ENCODE data around the gene CXCL1. TPM values are rescaled to one million over a fixed set of nuclear protein-coding genes. Genes with fewer than 3 reads are reported as not detected.

Gene CXCL1
- total and polyA plus RNA-seq, 2 donors (not counting 3 experiments of a cell fraction or from before 2014, with no cell fraction given) = 20.0 to 26.7 TPM

DNA sequence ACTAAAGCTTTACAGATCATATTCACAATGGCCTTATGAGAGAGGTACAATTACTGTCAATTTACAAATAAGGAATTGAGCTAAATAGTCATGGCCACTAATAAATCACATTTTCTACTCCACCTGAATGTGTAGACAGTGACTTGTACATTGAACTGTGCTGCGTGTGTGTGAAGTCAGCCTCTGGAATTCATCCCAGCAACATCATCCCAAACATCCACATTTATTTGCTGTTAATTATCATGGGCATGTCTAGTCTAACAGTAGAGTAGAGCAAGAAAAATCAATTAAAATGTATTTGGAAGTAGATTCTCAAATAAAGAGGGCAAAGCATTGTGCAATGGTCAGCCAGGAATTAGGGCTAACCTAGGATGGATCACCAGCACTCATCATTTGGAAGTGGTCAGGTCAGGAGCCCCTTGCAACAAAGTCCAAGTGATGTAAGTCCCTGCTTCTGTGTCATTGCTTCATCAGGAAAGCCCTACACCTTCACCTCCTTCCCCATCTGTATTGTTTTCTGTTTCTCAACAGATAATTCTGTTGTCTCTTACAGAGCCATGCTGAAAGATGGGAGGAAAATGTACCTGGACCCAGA lies 20.9 kb upstream of the CXCL1 start:
- Histone ChIP-seq H3K27ac (ENCODE audit: insufficient read depth, low read depth, low read length) (no peak overlapping the region), H2AFZ (ENCODE audit: low read depth, low read length) (no peak overlapping the region), H3K9me1 (replicated peaks; ENCODE audit: control insufficient read depth, extremely low read depth, insufficient read depth, low read length) (no peaks in the 10 kb centered on the region), H3K4me2 (ENCODE audit: insufficient read depth, low read length) (no peak overlapping the region), H3K4me3 (replicated peaks in 1 of 3; ENCODE audit: insufficient read depth in 1 of 3, low read depth in 1 of 3, low read length in 3 of 3) (no peak overlapping the region), H3K9ac (replicated peaks; ENCODE audit: extremely low read depth, insufficient read depth, low read length) (no peak overlapping the region), H3K79me2 (ENCODE audit: control insufficient read depth, insufficient read depth, low read length) (no peaks in the 10 kb centered on the region), H3K27me3 (ENCODE audit: control insufficient read depth in 2 of 2, insufficient read depth in 2 of 2, low read length in 2 of 2) (no peaks in the 10 kb centered on the region), H4K20me1 (replicated peaks; ENCODE audit: control insufficient read depth, extremely low read depth, insufficient read depth, low read length) (no peaks in the 10 kb centered on the region), H3K4me1 (ENCODE audit: control insufficient read depth, extremely low read depth, insufficient read depth, low read length) (peaks cover 20% of the 10 kb centered on the region), H3K9me3 (replicated peaks; ENCODE audit: control insufficient read depth, insufficient read depth, low read length) (no peaks in the 10 kb centered on the region), H3K36me3 (ENCODE audit: control insufficient read depth in 2 of 2, extremely low read depth in 1 of 2, insufficient read depth in 2 of 2, low read length in 2 of 2) (no peaks in the 10 kb centered on the region)
- TF ChIP-seq EZH2 (IDR thresholded peaks at IDR 0.05; ENCODE audit: borderline replicate concordance, low read depth, low read length, severe bottlenecking) = no peak
- TF ChIP-seq MYC (IDR thresholded peaks at IDR 0.05; ENCODE audit: low read depth, low read length) = no peak
- TF ChIP-seq JUN (IDR thresholded peaks at IDR 0.05; ENCODE audit: borderline replicate concordance, insufficient read depth, insufficient read length, low read depth) = no peak
- TF ChIP-seq POLR2AphosphoS5 (IDR thresholded peaks at IDR 0.05; ENCODE audit: insufficient read depth, low read depth, low read length) = no peak
- no peak for TF ChIP-seq POLR2A (IDR thresholded peaks at IDR 0.05; ENCODE audit: low read depth, low read length)
- TF ChIP-seq FOS (IDR thresholded peaks at IDR 0.05; ENCODE audit: borderline replicate concordance, insufficient read depth, low read length) = no peak
- TF ChIP-seq, protein P1, sequence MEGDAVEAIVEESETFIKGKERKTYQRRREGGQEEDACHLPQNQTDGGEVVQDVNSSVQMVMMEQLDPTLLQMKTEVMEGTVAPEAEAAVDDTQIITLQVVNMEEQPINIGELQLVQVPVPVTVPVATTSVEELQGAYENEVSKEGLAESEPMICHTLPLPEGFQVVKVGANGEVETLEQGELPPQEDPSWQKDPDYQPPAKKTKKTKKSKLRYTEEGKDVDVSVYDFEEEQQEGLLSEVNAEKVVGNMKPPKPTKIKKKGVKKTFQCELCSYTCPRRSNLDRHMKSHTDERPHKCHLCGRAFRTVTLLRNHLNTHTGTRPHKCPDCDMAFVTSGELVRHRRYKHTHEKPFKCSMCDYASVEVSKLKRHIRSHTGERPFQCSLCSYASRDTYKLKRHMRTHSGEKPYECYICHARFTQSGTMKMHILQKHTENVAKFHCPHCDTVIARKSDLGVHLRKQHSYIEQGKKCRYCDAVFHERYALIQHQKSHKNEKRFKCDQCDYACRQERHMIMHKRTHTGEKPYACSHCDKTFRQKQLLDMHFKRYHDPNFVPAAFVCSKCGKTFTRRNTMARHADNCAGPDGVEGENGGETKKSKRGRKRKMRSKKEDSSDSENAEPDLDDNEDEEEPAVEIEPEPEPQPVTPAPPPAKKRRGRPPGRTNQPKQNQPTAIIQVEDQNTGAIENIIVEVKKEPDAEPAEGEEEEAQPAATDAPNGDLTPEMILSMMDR (IDR thresholded peaks at IDR 0.05; ENCODE audit: extremely low read depth in 1 of 2, insufficient read depth in 1 of 2, low read depth in 1 of 2, low read length in 2 of 2) = no peak
- TF ChIP-seq, protein P2, sequence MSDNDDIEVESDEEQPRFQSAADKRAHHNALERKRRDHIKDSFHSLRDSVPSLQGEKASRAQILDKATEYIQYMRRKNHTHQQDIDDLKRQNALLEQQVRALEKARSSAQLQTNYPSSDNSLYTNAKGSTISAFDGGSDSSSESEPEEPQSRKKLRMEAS (IDR thresholded peaks at IDR 0.05; ENCODE audit: insufficient read depth, insufficient read length) = no peak
- TF ChIP-seq GATA2 (IDR thresholded peaks at IDR 0.05; ENCODE audit: insufficient read depth, insufficient read length, low read depth, low read length) = no peak
- dilution Hi-C loops (cut with MboI; ENCODE audit: extremely low pct_ligation_motif_present, low sequenced_read_pairs) = no loop called here
- intact Hi-C loops (cut with micrococcal nuclease) = no loop called here
- POLR2A ChIA-PET = no interaction called here
- FAIRE-seq = no peak
- no peak for DNase-seq (ENCODE audit: low read depth, low spot score)
- CTCF ChIA-PET = interaction anchor here (0.8 to 1.0 kb wide), 2 partner anchors 16 to 286 kb away, joined by 3 to 5 read pairs; no protein-coding TSS in a partner anchor
- no TSS peak for BruUV-seq (replicated peaks)
